GM13976 (cell line): Measurements from ENCODE around the gene KCNMA1.

Experiments
- DNase-seq: peaks from one replicate; pipeline ENCODE4 v3.0.0; 2012; ENCODE audit warnings: low spot score
- in situ Hi-C: fragments of 300-500 bp; cut with MboI; formaldehyde crosslinking; loops from one replicate; pipeline ENCODE4 v1.12.0; 2022; ENCODE audit warnings: low sequenced_read_pairs, mixed read lengths, inconsistent platforms; ENCODE audit not compliant: unreplicated experiment
- TF ChIP-seq, protein P1 (sequence below): IDR thresholded peaks from 2 replicates; pipeline ENCODE4 v1.5.1; 2012; ENCODE audit warnings: borderline replicate concordance, mild to moderate bottlenecking; ENCODE audit not compliant: insufficient read depth; ENCODE audit errors: extremely low read depth, missing control alignments, control extremely low read depth

The KCNMA1 gene

GRCh38 chr10:77602913-77603533 is 34.6 kb downstream of the KCNMA1 start:
- in situ Hi-C loops, result no loop called here

DNA sequence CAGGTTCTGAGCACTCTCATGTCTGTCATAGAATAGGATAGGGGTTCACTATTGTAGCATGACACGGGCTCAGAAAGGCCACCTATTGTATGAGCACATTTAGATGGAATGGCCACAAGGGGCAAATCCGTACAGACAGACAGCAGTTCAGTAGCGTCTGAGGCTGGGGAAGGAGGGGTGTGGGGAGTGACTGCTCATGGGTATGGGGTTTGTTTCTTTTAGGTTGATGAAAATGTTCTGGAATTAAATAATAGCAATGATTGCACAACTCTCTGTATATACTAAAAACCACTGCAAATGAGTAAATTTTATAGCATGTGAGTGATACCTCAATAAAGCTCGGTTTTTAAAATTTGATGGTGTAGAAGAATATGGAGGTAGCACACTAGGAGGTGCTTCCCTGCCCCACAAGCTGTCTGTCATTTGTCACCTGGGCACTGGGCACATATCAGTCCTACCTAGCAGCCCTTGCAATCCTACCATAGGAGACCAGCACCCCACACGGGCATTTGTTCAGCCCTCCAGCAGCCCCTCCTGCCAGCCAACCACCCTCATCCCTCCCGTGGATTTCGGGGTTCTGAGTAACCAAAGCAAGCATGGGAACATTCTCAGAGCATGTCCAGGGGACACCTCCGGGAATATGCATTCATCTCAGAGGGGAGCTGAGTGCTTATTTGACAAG is 35.2 kb downstream of the KCNMA1 start:
- no peak for DNase-seq
- TF ChIP-seq, protein P1, sequence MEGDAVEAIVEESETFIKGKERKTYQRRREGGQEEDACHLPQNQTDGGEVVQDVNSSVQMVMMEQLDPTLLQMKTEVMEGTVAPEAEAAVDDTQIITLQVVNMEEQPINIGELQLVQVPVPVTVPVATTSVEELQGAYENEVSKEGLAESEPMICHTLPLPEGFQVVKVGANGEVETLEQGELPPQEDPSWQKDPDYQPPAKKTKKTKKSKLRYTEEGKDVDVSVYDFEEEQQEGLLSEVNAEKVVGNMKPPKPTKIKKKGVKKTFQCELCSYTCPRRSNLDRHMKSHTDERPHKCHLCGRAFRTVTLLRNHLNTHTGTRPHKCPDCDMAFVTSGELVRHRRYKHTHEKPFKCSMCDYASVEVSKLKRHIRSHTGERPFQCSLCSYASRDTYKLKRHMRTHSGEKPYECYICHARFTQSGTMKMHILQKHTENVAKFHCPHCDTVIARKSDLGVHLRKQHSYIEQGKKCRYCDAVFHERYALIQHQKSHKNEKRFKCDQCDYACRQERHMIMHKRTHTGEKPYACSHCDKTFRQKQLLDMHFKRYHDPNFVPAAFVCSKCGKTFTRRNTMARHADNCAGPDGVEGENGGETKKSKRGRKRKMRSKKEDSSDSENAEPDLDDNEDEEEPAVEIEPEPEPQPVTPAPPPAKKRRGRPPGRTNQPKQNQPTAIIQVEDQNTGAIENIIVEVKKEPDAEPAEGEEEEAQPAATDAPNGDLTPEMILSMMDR, result no peak
- in situ Hi-C loops, result no loop called here

More at GRCh38 chr10:77602913-77603533, 34.6 kb downstream of the KCNMA1 start:
- TF ChIP-seq, protein P1, result no peak
- no peak for DNase-seq

DNA sequence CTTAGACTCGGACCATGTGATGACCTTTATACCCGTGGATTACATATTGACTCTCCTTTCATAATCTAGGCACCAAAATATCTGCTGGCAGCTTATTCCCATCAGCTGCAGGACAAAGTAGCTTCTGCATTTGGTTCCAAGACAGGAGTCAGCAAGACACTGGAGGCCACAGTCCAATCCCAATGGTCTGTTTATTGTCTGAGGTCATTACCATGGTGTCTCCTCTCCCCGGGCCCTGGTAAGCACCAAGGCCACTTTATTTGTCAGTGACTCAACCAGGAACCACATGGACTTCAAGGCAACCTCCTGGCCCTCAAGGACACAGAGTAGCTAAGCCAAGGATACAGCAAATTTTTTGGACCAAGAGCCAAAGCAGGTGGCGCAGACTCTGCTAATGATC is 36.1 kb downstream of the KCNMA1 start:
- TF ChIP-seq, protein P1, result no peak
- no peak for DNase-seq
- in situ Hi-C loops, result no loop called here

- TF ChIP-seq, protein P1, result no peak
- no peak for DNase-seq
- in situ Hi-C loops, result no loop called here
Observed at GRCh38 chr10:77600640-77601039, 37.0 kb downstream of the KCNMA1 start.

- in situ Hi-C loops, result no loop called here
- no peak for DNase-seq
- TF ChIP-seq, protein P1, result no peak
Observed at GRCh38 chr10:77599651-77600050, 38.0 kb downstream of the KCNMA1 start.

DNA sequence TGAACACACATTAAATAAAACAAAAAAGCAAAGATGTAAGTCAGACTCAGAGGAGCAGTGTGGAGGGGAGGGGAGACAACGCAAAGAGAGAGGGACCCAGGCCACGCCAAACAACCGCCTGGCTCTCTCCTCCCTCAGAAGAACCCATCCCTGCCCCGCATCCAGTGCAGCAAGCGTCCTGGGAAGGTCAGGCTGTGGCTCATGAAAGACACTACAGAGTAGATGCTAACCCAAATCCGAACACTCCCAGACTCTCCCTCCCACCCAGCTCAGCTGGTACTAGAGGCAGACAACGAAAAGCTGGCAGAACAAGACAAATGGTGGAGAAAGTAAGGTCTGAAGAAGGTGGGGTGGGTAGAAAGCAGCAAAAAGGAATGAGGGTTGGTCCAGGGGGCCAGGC is 39.0 kb downstream of the KCNMA1 start:
- in situ Hi-C loops, result no loop called here
- TF ChIP-seq, protein P1, result no peak
- DNase-seq, result no peak

DNA sequence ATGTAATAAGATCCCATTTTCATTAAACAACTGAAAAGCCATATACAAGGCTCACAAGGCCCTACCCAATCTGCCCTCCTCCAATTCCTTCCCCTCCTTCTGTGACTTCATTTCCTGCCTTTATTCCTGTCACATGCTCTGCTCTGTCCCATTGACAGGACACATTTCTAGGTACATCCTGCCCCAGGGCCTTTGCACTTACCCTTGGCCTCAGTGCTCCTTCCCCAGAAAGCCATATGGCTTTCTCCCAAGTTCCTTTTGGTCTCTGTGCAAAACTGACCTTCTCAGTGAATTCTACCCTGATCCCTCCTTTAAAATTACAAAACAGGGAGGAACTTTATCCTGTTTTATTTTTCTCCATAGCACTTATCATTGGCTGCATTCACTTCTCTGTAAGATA is 40.0 kb downstream of the KCNMA1 start:
- TF ChIP-seq, protein P1, result no peak
- in situ Hi-C loops, result no loop called here
- DNase-seq, result no peak
